ENCODE results near the gene ICE2.

- TF ChIP-seq CTCF (IDR thresholded peaks at IDR 0.05; ENCODE audit: low read depth, low read length) (no peak), EZH2phosphoT487 (IDR thresholded peaks at IDR 0.05; ENCODE audit: low read depth) (no peak)
Observed at GRCh38 chr15:60526127-60526616, 47.2 kb upstream of the ICE2 start.
